22Rv1 (cell line): Measurements from ENCODE around the gene WDR12.
"Not testable (repeated sequence)": the region's sequence is repeated elsewhere in the genome, so short reads cannot be mapped to it uniquely, and the experiment has no call there.

Experiments used
- H3K27ac ChIP-seq: fragments of 450-650 bp; 2 replicates; pipeline ENCODE4 v1.5.1; 2017
- ZFX ChIP-seq: fragments of 450-650 bp; IDR thresholded peaks from 2 replicates; pipeline ENCODE4 v1.6.1; 2017; ENCODE audit warnings: antibody characterized with exemption, borderline replicate concordance
- TF ChIP-seq, protein P1 (sequence below): fragments of 450-650 bp; IDR thresholded peaks from 2 replicates; pipeline ENCODE4 v1.5.1; 2017; ENCODE audit warnings: mild to moderate bottlenecking

WDR12 gene

DNA sequence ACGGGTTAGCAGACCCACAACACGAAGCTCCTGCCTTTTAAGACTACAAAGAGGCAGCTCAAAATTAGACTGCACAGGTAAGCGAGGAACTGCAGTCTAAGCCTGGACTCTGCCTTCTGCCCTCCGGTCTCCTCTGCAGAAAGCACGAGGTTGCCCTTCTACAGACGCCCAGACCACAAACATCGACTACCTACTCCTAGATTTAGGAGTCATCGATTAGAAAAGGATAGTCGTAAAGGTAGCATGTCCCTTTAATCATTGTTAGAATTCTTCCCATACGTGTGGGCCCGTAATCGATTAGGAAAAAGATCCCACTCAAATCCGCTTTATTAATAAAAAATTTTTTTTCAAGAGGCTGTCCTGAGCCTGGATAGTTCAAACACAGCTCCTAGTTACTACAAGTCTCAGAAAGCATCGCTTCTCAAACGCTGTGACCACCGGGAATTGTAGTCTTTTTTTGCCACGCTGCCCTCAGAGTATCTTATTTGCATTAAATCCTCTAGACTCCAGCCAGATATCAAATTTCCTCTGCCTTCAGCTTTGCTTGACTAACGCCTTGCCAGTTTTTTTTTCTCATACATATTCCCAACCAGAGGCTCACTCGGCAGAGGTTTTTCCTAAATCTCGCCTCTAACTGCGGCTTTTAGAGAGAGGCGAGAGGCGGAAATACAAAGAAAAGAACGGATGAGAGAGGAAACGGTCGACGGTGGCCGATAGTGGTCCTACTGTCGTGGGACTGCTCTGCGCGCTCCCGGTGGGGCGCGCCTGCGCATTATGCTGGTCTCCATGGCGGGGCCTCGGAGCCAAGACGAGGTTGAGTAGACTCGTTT is at the start of gene WDR12, which contains the start of gene CARF:
WDR12 (minus strand) TSS at position 162 of the 830 bp plus-strand sequence. CDS start 197 bp downstream, outside the sequence.
CARF (plus strand) TSS at position 764 of the 830 bp plus-strand sequence. CDS start 29,628 bp downstream, outside the sequence.
- H3K27ac ChIP-seq: peak within 1 kb of the TSS; percentile 97
- TF ChIP-seq, protein P1, sequence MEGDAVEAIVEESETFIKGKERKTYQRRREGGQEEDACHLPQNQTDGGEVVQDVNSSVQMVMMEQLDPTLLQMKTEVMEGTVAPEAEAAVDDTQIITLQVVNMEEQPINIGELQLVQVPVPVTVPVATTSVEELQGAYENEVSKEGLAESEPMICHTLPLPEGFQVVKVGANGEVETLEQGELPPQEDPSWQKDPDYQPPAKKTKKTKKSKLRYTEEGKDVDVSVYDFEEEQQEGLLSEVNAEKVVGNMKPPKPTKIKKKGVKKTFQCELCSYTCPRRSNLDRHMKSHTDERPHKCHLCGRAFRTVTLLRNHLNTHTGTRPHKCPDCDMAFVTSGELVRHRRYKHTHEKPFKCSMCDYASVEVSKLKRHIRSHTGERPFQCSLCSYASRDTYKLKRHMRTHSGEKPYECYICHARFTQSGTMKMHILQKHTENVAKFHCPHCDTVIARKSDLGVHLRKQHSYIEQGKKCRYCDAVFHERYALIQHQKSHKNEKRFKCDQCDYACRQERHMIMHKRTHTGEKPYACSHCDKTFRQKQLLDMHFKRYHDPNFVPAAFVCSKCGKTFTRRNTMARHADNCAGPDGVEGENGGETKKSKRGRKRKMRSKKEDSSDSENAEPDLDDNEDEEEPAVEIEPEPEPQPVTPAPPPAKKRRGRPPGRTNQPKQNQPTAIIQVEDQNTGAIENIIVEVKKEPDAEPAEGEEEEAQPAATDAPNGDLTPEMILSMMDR: no peak
- TF ChIP-seq ZFX: no peak

DNA sequence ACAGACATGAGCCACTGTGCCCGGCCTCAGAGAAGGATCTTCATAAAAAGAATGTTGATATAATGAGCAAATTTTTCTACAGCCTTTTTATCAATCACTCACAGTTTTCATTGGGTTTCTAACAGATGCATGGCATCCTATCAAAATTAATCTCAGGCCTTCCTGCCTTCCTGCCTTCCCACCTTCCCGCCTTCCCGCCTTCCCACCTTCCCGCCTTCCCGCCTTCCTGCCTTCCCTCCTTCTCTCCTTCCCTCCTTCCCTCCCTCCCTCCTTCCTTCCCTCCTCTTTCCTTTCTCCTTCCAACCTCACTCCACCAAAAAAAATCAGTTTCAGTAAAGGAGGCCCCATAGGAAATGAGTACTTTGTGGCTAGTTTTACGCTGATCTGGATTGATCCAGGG is 49.1 kb upstream of the WDR12 start:
- no peak overlapping the region for H3K27ac ChIP-seq
- no peak for TF ChIP-seq ZFX
- TF ChIP-seq, protein P1: no peak

- H3K27ac ChIP-seq: no peak overlapping the region
- TF ChIP-seq, protein P1: no peak
- TF ChIP-seq ZFX: no peak
These were observed 39.1 kb upstream of the WDR12 start for GRCh38 chr2:202950592-202950991.

DNA sequence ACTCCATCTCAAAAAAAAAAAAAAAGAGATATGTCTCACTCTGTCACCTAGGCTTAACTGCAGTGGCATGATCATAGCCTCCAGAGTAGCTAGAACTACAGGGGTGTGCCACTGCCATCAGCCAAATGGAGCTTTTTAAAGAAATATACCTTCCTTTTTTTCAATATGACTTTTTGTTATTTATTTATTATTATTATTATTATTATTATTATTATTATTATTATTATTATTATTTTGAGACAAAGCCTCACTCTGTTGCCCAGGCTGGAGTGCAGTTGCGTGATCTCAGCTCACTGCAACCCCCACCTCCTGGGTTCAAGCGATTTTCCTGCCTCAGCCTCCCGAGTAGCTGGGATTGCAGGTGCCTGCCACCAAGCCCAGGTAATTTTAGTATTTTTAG is 37.9 kb upstream of the WDR12 start:
- not testable (repeated sequence) for H3K27ac ChIP-seq

GRCh38 chr2:202945497-202945896 is 34.0 kb upstream of the WDR12 start:
- no peak for TF ChIP-seq ZFX
- TF ChIP-seq, protein P1: no peak

DNA sequence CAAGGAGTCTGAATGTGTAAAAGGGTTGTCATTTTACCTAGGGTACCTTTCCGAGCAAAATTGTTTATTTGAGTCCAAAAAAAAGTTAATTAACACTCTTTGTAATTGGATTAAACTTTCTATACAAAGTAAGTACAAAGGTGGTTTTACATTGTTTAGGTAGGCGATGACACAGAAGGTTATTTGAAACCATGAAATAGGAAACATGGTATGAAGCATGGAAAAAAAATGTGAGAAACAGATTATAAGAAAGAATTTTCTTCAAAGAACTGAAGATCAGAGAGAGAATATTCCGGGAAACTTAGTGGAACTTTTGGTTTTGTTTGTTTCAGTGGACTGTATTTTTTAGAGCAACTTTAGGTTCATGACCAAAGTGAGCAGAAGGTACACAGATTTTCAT is 33.3 kb upstream of the WDR12 start:
- TF ChIP-seq ZFX: no peak
- TF ChIP-seq, protein P1: no peak
- H3K27ac ChIP-seq: no peak overlapping the region

More at GRCh38 chr2:202945497-202945896, 34.0 kb upstream of the WDR12 start:
- H3K27ac ChIP-seq: no peak overlapping the region

DNA sequence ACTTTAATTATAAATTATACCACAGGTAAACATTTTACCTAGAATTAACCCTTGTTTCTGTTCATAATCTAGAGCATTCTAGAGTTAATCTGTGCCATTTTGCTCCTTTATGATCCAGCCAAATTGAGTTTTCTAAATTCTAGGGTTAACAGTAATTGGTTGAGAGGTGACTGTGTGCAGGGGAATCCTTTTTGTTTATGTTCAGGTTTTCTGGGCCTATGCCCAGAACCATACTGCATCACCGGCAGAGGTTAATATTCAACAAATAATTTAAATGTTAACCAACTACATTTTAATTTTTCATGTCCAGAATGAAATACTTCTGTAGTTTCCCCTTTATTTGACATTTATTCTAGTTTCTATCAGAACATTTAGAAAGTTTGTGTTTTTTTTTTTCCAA is 32.9 kb upstream of the WDR12 start:
- no peak overlapping the region for H3K27ac ChIP-seq
- no peak for TF ChIP-seq ZFX
- TF ChIP-seq, protein P1: no peak
